Activated effector memory CD4-positive, alpha-beta T cell treated with Interleukin-2 at 50 U/mL for 16 hours (primary cell): ENCODE measurements around the gene BBS7.
A peak's percentile ranks its signal among the peaks of the same experiment; 100 is the strongest.

Experiments used
- DNase-seq: peaks from one replicate; pipeline ENCODE4 v3.0.0-alpha.2; 2020

Gene BBS7

DNA sequence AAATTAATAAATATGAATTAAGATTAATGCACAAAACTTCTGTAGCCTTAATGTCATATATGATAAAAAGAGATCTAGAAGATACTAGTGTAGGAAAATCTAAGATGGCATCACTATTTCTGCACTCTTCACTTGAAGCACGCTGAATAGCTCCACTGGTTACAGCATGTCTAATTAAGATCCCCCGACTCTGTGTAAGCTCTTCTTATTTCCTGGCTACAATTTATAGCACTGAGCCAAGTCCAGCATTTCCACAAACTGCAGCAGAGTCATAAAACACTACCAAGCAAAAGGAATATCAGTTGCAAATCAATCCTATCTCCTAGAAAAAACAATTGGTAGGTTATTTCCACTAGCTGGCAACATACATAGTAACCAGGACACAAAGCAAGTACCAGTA is 45.3 kb downstream of the BBS7 start:
- DNase-seq, result no peak

DNA sequence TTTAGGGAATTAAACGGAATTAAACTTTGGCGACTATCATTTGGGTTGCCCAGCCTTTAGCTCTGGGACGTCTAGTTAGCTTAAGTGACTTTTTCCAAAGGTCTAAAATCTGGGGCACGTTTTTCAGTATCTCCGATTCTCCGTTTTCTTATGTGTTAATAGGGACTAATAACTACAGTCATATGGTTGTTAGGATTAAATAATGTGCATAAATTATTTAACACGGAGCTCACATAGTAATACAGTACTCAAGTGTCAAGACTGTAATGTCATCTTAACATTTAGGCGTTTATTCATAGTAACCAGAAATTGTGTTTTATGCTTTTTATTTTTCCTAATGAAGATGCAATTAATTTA is 46.1 kb downstream of the BBS7 start:
- no peak for DNase-seq

DNA sequence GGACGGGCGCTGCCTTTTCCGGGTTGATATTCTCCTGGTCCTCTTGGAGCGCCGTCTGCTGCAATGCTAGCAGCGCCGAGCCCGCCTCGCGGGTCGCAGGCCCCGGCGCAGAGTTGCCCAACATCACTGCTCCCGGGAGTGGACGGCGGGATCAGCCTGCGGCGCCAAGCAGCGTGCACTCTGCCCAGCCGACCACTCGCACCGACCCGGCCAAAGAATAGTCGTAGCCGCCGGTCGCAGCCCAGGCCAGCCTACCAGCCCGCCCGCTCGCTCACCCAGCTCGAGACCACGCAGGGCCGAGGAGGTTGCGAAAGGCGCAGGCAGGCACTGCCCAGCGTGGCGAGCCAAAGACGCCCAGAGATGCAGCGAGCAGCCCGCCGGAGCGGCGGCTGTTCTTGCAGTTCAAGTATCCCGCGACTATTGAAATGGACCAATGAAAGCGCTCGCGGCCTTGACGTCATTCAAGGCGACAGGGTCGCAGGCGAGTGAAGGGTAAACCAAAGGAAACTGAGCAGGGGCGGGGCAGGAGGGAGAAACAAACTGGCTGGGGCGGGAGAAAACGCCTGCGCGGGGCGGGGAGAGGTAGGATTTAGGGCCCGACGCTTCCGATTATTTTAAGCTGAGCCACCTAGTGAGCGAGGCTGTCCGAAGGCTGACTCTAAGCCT is 46.6 kb downstream of the BBS7 start, which contains the start of gene CCNA2:
Gene CCNA2 (minus strand): TSS at position 379 of the 666 bp plus-strand sequence. CDS start 255 bp downstream, at position 124.
- DNase-seq, result peak; percentile 93

GRCh38 chr4:121822796-121823504 is 47.3 kb downstream of the BBS7 start:
- no peak for DNase-seq

GRCh38 chr4:121822047-121822446 is 48.2 kb downstream of the BBS7 start:
- DNase-seq, result no peak

GRCh38 chr4:121819216-121819965 is 50.9 kb downstream of the BBS7 start:
- DNase-seq, result no peak

DNA sequence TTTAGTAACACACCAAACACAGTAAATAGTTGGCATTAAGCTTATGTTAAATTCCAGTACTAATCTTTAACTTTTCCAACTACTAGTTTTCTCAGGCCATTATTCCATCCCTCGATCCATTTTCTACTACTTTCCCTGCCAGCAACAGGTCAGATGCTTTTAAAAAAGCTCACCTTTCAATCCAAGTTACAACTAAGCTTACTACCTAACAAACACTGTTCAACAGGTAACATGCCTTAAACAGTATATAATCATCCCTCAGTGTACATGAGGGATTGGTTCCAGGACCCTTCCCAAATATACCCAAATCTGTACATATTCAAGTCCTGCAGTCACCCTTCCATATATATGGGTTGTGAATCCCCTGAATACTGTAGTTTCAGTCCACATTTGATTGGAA is 52.1 kb downstream of the BBS7 start:
- no peak for DNase-seq

GRCh38 chr4:121817701-121818100 is 52.6 kb downstream of the BBS7 start:
- no peak for DNase-seq

DNA sequence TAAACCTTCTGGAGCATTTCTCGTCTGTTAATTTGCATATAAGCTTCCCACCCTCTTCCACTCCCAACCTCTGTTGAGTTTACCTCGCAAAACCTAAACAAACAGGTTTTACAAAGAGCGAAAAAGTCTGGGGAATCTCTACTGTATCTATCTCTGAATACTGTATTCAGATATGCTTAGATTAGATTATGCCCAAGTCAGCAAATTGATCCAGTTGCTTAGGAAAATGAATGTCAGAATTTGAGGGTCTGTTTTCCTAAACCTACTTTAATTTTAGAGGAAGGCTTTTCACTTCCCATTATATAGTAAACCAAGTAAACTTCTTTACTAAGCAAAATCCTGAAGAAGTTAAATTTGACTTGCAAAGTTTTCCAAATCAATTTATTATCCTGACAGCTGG is 53.3 kb downstream of the BBS7 start:
- DNase-seq, result no peak

- DNase-seq, result no peak
Measured at GRCh38 chr4:121814756-121815155, 55.5 kb downstream of the BBS7 start.

DNA sequence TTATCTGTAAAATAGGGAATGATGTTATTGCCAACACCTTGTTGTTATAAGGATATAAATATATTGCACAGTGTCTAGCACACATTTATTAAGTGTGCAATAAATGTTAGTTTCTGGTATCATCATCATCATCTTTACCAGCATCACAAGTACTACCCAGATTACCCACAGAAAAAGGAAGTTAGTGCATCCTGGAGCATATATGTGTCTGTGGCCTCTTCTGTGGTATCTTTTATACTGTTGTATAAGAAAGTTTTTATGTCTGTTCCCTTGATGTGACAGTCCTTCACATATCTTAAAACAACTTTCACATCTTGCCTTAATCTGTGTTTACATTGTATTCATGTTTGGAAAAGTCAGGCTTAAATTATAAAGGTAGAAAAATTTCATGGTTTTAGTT is 59.2 kb downstream of the BBS7 start:
- DNase-seq, result no peak

DNA sequence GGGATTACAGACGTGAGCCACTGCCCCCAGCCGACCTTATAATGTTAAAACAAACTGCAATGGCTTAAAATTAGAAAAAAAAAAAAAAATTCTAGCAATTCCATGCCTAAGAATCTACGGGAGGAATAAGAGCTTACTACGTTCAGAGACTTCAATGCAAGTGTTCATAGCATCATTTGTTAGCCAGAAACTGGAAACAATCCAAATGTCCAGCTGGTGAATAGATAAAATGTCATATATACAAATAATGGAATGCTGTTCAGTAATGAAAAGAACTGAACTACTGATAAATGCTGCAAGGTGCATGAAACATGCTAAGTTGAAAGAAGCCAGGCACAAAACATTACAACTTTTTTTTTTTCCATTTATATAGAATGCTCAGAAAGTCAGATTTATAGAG is 63.9 kb downstream of the BBS7 start:
- DNase-seq, result no peak

- DNase-seq, result no peak
Measured at GRCh38 chr4:121801715-121802075, 68.6 kb downstream of the BBS7 start.

- peak; percentile 91 for DNase-seq
Measured at GRCh38 chr4:121800961-121801714, 69.1 kb downstream of the BBS7 start, which contains the start of gene EXOSC9. Gene EXOSC9 (plus strand): TSS chr4:121801323. CDS start chr4:121801425, 102 bp downstream.

DNA sequence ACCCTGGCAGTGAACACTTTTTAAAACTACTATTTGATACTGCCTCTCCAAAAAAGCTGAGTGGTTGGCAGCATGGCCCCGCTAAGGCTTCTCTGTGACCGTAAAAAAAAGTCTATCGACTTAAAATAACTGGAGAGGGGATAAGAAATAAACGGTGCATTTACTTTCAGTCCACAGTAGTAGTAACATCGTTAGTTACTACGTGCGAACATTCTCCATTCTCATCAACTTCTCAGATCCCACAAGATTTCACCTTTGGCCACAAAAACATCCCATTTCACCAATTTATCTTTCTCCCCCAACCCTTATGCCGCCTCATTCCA is 69.7 kb downstream of the BBS7 start:
- no peak for DNase-seq

GRCh38 chr4:121799867-121800501 is 70.3 kb downstream of the BBS7 start:
- no peak for DNase-seq

DNA sequence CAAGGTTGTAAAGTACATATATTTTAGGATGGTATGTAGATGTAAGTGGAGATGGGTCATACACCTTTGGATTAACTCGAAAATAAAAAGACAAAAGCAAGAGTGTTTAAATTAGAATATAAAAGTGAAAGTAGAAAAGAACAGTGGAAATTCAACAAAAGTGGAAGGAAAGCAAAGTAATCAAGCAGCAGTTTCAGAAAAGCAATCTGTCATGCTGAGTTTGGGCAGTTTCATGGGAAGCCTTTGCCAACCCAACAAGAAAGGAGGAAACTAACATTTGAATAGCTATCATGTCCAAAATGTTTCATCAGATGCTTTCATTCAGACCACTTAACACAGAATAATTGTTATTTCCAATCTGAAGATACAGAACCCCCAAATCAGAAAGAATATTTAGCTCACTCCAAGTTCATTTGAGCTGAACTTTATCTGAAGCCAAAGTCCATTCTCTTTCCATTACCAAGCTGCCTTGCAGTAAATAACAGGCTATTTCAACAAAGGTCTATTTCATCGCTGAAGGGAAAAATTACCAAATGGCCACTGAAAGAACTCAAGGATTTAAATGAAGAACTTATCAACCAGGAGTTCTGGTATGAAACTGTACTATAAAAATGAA is 71.0 kb downstream of the BBS7 start:
- DNase-seq, result no peak

DNA sequence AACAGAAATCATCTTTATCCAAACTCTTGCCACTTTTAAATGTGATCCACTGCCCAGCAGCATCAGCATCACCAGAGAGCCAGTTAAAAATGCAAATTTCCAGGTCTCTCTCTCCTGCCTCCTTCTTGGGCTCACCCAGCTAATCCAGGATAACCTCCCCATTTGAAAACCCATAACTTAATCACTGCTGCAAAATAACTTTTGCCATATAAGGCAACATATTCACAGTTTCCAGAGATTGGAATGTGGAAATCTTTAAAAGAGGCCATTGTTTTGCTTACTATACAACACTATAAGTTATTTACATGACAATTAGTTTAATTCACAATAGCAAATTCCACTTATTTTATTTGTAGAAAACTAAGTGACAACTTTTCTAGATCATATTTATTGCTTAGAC is 74.0 kb downstream of the BBS7 start:
- no peak for DNase-seq

GRCh38 chr4:121794505-121795188 is 75.6 kb downstream of the BBS7 start:
- no peak for DNase-seq

- no peak for DNase-seq
Measured at GRCh38 chr4:121792966-121793365, 77.3 kb downstream of the BBS7 start.

DNA sequence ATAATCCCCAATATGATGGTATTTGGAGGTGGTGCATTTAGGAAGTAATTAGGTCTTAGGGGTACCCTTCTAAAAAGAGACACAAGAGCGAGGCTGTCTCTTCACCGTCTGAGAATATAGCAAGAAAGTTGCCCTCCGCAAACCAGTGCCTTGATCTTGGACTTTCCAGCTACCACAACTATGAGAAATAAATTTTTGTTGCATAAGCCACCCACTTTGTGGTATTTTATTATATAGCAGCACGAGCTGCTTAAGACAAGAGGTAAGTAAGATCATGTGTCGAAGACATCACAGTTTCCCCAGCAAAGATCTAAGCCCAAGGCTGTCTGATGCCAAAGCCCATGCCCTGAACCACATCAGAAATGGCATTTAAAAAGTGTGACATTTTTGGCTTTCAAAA is 78.8 kb downstream of the BBS7 start:
- DNase-seq, result no peak

GRCh38 chr4:121790976-121791375 is 79.3 kb downstream of the BBS7 start:
- no peak for DNase-seq
